Gastrocnemius medialis (tissue), 4 donors: Measurements from ENCODE around the gene ITGB2. TPM values are rescaled to one million over a fixed set of nuclear protein-coding genes. Genes with fewer than 3 reads are reported as not detected.
"Not testable (repeated sequence)": the region's sequence is repeated elsewhere in the genome, so short reads cannot be mapped to it uniquely, and the experiment has no call there.

ENCODE experiments used
- ATAC-seq, 2 donors: fragments of 150-250 bp; one replicate each; pipeline ENCODE4 v1.9.1; 2016
- DNase-seq, 2 donors: peaks; one replicate each; pipeline ENCODE4 v3.0.0-alpha.2; 2019
- H3K27ac ChIP-seq, 4 donors: fragments of 200-600 bp; sonication (generic); 1 replicate in 1 of 4; 2 replicates in 3 of 4; pipeline ENCODE4 v1.5.1; 2016 to 2018; ENCODE audit warnings: mild to moderate bottlenecking in 2 of 4, moderate library complexity in 1 of 4
- H3K27me3 ChIP-seq, 3 donors: fragments of 200-600 bp; sonication (generic) in 2 of 3; 1 replicate in 1 of 3; 2 replicates in 2 of 3; pipeline versions ENCODE4 v1.5.1 to v1.6.0; 2016 to 2019; ENCODE audit warnings: mild to moderate bottlenecking in 1 of 3, moderate library complexity in 1 of 3
- H3K36me3 ChIP-seq, 2 donors: fragments of 200-600 bp; sonication (generic) in 1 of 2; one replicate each; pipeline ENCODE4 v1.5.1; 2017 to 2018
- H3K4me1 ChIP-seq, 2 donors: fragments of 200-600 bp; sonication (generic) in 1 of 2; one replicate each; pipeline ENCODE4 v1.5.1; 2016 to 2017; ENCODE audit warnings: mild to moderate bottlenecking in 2 of 2
- H3K4me3 ChIP-seq, 4 donors: fragments of 200-600 bp; sonication (generic) in 3 of 4; 1 replicate in 1 of 4; 2 replicates in 3 of 4; pipeline ENCODE4 v1.5.1; 2016 to 2019; ENCODE audit warnings: mild to moderate bottlenecking in 2 of 4
- H3K9me3 ChIP-seq, 3 donors: fragments of 200-600 bp; sonication (generic) in 2 of 3; 1 replicate in 1 of 3; 2 replicates in 2 of 3; pipeline ENCODE4 v1.5.1; 2016 to 2019
- CTCF ChIP-seq, 5 experiments: fragments of 450-650 bp in 3 of 5; fragments of 200-600 bp in 2 of 5; sonication (generic) in 2 of 5; IDR thresholded peaks in 4 of 5; conservative IDR thresholded peaks in 1 of 5; 1 replicate in 4 of 5; 2 replicates in 1 of 5; pipeline ENCODE4 v1.5.1; 2016 to 2019; ENCODE audit warnings: antibody characterized with exemption in 5 of 5, mild to moderate bottlenecking in 3 of 5, moderate library complexity in 3 of 5
- POLR2A ChIP-seq, 2 donors: fragments of 450-650 bp; IDR thresholded peaks; one replicate each; pipeline ENCODE4 v1.6.1; 2017; ENCODE audit warnings: antibody characterized with exemption in 2 of 2, mild to moderate bottlenecking in 2 of 2, moderate library complexity in 2 of 2
- in situ Hi-C, 4 donors: fragments of 200-750 bp; cut with MboI; loops; one replicate each; pipeline versions ENCODE4 v1.15.0 to v1.8.0; 2017; ENCODE audit warnings: low sequenced_read_pairs in 4 of 4
- intact Hi-C: fragments of 100-400 bp; cut with DNase I; formaldehyde crosslinking; loops from one replicate; pipeline ENCODE4 v1.15.1; 2023; ENCODE audit warnings: low total_unique reads
- total RNA-seq, 4 donors: library from RNA; depleted of rRNA; stranded (reverse); fragments of >200 nt; gene quantifications; one replicate each; pipeline versions ENCODE4 v1.1.0 to v1.2.3, GENCODE V29; 2016

ITGB2 gene
- total RNA-seq, 4 donors from 2014 or later: 10.9 to 41.7 (median 27.4) TPM

- TF ChIP-seq POLR2A (IDR thresholded peaks at IDR 0.05) (no peak), CTCF (IDR thresholded peaks at IDR 0.05 in 4 of 5, conservative IDR thresholded peaks at IDR 0.05 in 1 of 5) (no peak)
- DNase-seq (no peak), ATAC-seq (no peak)
- Histone ChIP-seq H3K27me3 (no peaks in the 10 kb centered on the region), H3K4me3 (no peak overlapping the region), H3K27ac (no peak overlapping the region), H3K4me1 (no peaks in the 10 kb centered on the region), H3K36me3 (no peaks in the 10 kb centered on the region), H3K9me3 (no peaks in the 10 kb centered on the region)
- in situ Hi-C loops (loop anchor here in 2 of 4 donors (5.0 to 10.0 kb wide), 2 partner anchors 86 to 88 kb away; no protein-coding TSS in a partner anchor), intact Hi-C loops (no loop called here)
These were observed 37.4 kb downstream of the ITGB2 start for GRCh38 chr21:44883250-44883649.

- Histone ChIP-seq H3K4me1 (no peaks in the 10 kb centered on the region), H3K9me3 (no peaks in the 10 kb centered on the region), H3K27ac (no peak overlapping the region), H3K4me3 (no peak overlapping the region), H3K36me3 (no peaks in the 10 kb centered on the region), H3K27me3 (no peaks in the 10 kb centered on the region)
- ATAC-seq: no peak
- no peak for DNase-seq
- in situ Hi-C loops (loop anchor here in 2 of 4 donors (5.0 to 10.0 kb wide), 2 partner anchors 84 to 87 kb away; no protein-coding TSS in a partner anchor), intact Hi-C loops (no loop called here)
- TF ChIP-seq POLR2A (IDR thresholded peaks at IDR 0.05) (no peak), CTCF (IDR thresholded peaks at IDR 0.05 in 4 of 5, conservative IDR thresholded peaks at IDR 0.05 in 1 of 5) (no peak)
These were observed 39.4 kb downstream of the ITGB2 start for GRCh38 chr21:44881198-44881872.

- TF ChIP-seq CTCF (IDR thresholded peaks at IDR 0.05 in 4 of 5, conservative IDR thresholded peaks at IDR 0.05 in 1 of 5) (no peak), POLR2A (IDR thresholded peaks at IDR 0.05) (no peak)
- H3K9me3 ChIP-seq: no peaks in the 10 kb centered on the region
- H3K27ac ChIP-seq: no peak overlapping the region
- intact Hi-C loops (no loop called here), in situ Hi-C loops (loop anchor here in 2 of 4 donors (5.0 to 10.0 kb wide), 2 partner anchors 83 to 86 kb away; no protein-coding TSS in a partner anchor)
- DNase-seq (no peak), ATAC-seq (no peak)
- no peak overlapping the region for H3K4me3 ChIP-seq
- H3K36me3 ChIP-seq: no peaks in the 10 kb centered on the region
- peaks cover 5% of the 10 kb centered on the region in 2 donors for H3K4me1 ChIP-seq
- H3K27me3 ChIP-seq: no peaks in the 10 kb centered on the region
These were observed 40.1 kb downstream of the ITGB2 start for GRCh38 chr21:44880405-44881197.

- H3K4me1 ChIP-seq: peaks cover 17 to 19% of the 10 kb centered on the region in 2 donors
- H3K27me3 ChIP-seq, ATAC-seq, intact Hi-C loops, H3K4me3 ChIP-seq, DNase-seq, H3K27ac ChIP-seq, H3K9me3 ChIP-seq, H3K36me3 ChIP-seq, in situ Hi-C loops: not testable (repeated sequence)
These were observed 41.5 kb downstream of the ITGB2 start for GRCh38 chr21:44879238-44879637.
